ENCODE data around the gene WNK2.

DNA sequence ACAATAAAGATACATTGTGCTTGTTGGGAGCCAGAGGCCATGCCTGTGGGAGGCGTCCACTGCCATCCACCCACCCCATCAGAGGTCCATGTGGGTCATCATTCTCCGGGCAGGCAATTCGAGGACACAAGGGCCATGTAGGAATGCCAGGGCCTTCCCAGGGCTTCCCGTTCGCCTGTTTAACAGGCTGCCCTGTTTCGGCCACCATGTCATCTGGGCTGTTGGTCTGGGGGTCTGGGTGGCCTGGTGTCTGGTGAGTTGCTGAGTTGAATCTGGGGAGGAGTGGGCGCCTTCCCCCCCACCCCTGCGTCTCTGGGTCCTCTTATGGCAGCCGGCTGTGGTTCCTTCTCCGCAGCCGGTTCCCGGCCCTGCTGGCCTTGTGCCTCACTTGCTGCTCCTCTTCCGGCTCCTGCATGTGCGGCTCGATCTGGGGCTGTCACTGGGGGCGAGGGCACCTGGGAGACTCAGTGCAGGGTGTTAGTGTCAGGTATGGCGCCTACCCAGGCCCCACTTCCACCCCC is 117.4 kb downstream of the WNK2 start:
- no peak for TF ChIP-seq CTCF (IDR thresholded peaks at IDR 0.05; ENCODE audit: insufficient read depth, low read length)
- no peak for TF ChIP-seq POLR2AphosphoS5 (IDR thresholded peaks at IDR 0.05; ENCODE audit: low read depth)
- TF ChIP-seq REST (IDR thresholded peaks at IDR 0.05; ENCODE audit: insufficient replicate concordance, low read depth) = no peak

All from HL-60 (cell line).